K562 (cell line): ENCODE data around the gene BAG1. TPM values are rescaled to one million over a fixed set of nuclear protein-coding genes. Genes with fewer than 3 reads are reported as not detected.

ENCODE experiments used
- BHLHE40 ChIP-seq: IDR thresholded peaks from 2 replicates; pipeline ENCODE4 v1.6.1; 2011; ENCODE audit warnings: low read length, improper control_type of control experiment
- BRD9 ChIP-seq: fragments of 450-650 bp; IDR thresholded peaks from 2 replicates; pipeline ENCODE4 v1.6.1; 2018; ENCODE audit warnings: low read depth; ENCODE audit not compliant: partially characterized antibody
- CHD2 ChIP-seq: IDR thresholded peaks from 2 replicates; pipeline ENCODE4 v1.6.1; 2011; ENCODE audit warnings: low read depth, low read length
- CREB1 ChIP-seq, 2 experiments: sonication (generic) in 1 of 2; formaldehyde crosslinking in 1 of 2; IDR thresholded peaks; 2 replicates each; pipeline versions ENCODE4 v1.6.1 to v1.8.0; 2012 to 2022; ENCODE audit warnings: inconsistent platforms in 1 of 2, mild to moderate bottlenecking in 1 of 2, missing genetic modification reagents in 1 of 2, moderate library complexity in 1 of 2
- CREM ChIP-seq: IDR thresholded peaks from 2 replicates; pipeline ENCODE4 v1.6.1; 2014; ENCODE audit warnings: antibody characterized with exemption, low read depth
- E2F3 ChIP-seq: fragments of 250-450 bp; sonication (Bioruptor Pico); IDR thresholded peaks from 2 replicates; pipeline ENCODE4 v1.4.0; 2020; ENCODE audit warnings: mild to moderate bottlenecking
- HDGF ChIP-seq: fragments of 450-650 bp; IDR thresholded peaks from 2 replicates; pipeline ENCODE4 v1.6.1; 2016
- HNRNPH1 ChIP-seq: fragments of 200-400 bp; formaldehyde crosslinking; optimal IDR thresholded peaks from 2 replicates; pipeline ENCODE3; 2017; ENCODE audit warnings: low read depth, mild to moderate bottlenecking, low read length, moderate library complexity
- JUNB ChIP-seq: fragments of 450-650 bp; formaldehyde crosslinking; conservative IDR thresholded peaks from 2 replicates; pipeline ENCODE4 v1.4.0; 2020; ENCODE audit warnings: mild to moderate bottlenecking
- KLF10 ChIP-seq: fragments of 250-450 bp; sonication (Bioruptor Pico); IDR thresholded peaks from 2 replicates; pipeline ENCODE4 v1.6.1; 2021; ENCODE audit warnings: matching md5 sums
- MBD2 ChIP-seq: sonication (generic); IDR thresholded peaks from 2 replicates; pipeline ENCODE4 v1.6.1; 2016; ENCODE audit warnings: low read depth, borderline replicate concordance
- MCM5 ChIP-seq: fragments of 450-650 bp; IDR thresholded peaks from 2 replicates; pipeline ENCODE4 v1.6.1; 2016; ENCODE audit warnings: low read depth
- RFX7 ChIP-seq: fragments of 250-450 bp; sonication (Bioruptor Pico); IDR thresholded peaks from 2 replicates; pipeline ENCODE4 v1.5.1; 2021; ENCODE audit warnings: mild to moderate bottlenecking
- RHOXF2B ChIP-seq: fragments of 250-450 bp; sonication (Bioruptor Pico); conservative IDR thresholded peaks from 2 replicates; pipeline ENCODE4 v1.5.1; 2021
- SREBF1 ChIP-seq: fragments of 150-350 bp; IDR thresholded peaks from 2 replicates; pipeline ENCODE4 v1.6.1; 2014; ENCODE audit warnings: antibody characterized with exemption, low read depth, low read length, borderline replicate concordance
- TRIM24 ChIP-seq, 2 experiments: fragments of 450-650 bp; IDR thresholded peaks; 2 replicates each; pipeline ENCODE4 v1.6.1; 2016
- U2AF1 ChIP-seq: fragments of 200-400 bp; formaldehyde crosslinking; optimal IDR thresholded peaks from 2 replicates; pipeline ENCODE3; 2017; ENCODE audit warnings: mild to moderate bottlenecking, low read depth, low read length, moderate library complexity
- ZNF146 ChIP-seq: IDR thresholded peaks from one replicate; pipeline ENCODE4 v1.6.1; 2018; ENCODE audit warnings: missing compliant biosample characterization; ENCODE audit not compliant: unreplicated experiment
- ZNF197 ChIP-seq: fragments of 200-800 bp; sonication (Bioruptor generic); IDR thresholded peaks from 2 replicates; pipeline ENCODE4 v1.6.1; 2016; ENCODE audit warnings: low read depth, missing genetic modification characterization, missing compliant biosample characterization
- ZNF431 ChIP-seq: sonication (generic); formaldehyde crosslinking; IDR thresholded peaks from 2 replicates; pipeline ENCODE4 v1.8.0; 2022; ENCODE audit warnings: mild to moderate bottlenecking, missing genetic modification reagents
- ZNF444 ChIP-seq: fragments of 250-450 bp; sonication (Bioruptor Pico); IDR thresholded peaks from 2 replicates; pipeline ENCODE4 v1.4.0; 2020; ENCODE audit warnings: mild to moderate bottlenecking, moderate library complexity
- polyA plus RNA-seq, 8 experiments: library from polyadenylated mRNA; depleted of rRNA in 4 of 8; stranded (reverse) in 5 of 8; unstranded in 3 of 8; fragments of >200 nt; fragmentation: Nextera tagmentation in 2 of 8; fragmentation: Illumina TruSeq in 1 of 8; extraction: Ambion mirVana in 2 of 8; extraction: Trizol in 1 of 8; gene quantifications; 2 replicates each; pipeline versions ENCODE4 v1.2.1 to v1.2.3, GENCODE V29; 2011 to 2014; ENCODE audit warnings: inconsistent platforms in 1 of 8, missing spikeins in 1 of 8
- total RNA-seq, 7 experiments: library from RNA; depleted of rRNA in 6 of 7; stranded (reverse); fragments of >200 nt in 6 of 7; fragmentation: Illumina TruSeq in 2 of 7; extraction: Trizol in 2 of 7; gene quantifications; 2 replicates each; pipeline versions ENCODE4 v1.2.1 to v1.2.3, GENCODE V29; 2011 to 2021; ENCODE audit warnings: low replicate concordance in 1 of 7
- TF ChIP-seq, protein P1 (sequence below): sonication (generic); formaldehyde crosslinking; IDR thresholded peaks from 2 replicates; pipeline ENCODE4 v1.5.0; 2020; ENCODE audit warnings: missing genetic modification reagents
- TF ChIP-seq, protein P2 (sequence below): fragments of 450-650 bp; formaldehyde crosslinking; conservative IDR thresholded peaks from 2 replicates; pipeline ENCODE4 v1.4.0; 2022; ENCODE audit warnings: mild to moderate bottlenecking, missing genetic modification characterization
- TF ChIP-seq, protein P3 (sequence below): fragments of 450-650 bp; IDR thresholded peaks from 2 replicates; pipeline ENCODE4 v1.6.1; 2016; ENCODE audit warnings: mild to moderate bottlenecking
- TF ChIP-seq, protein P4 (sequence below): sonication (generic); formaldehyde crosslinking; IDR thresholded peaks from 2 replicates; pipeline ENCODE4 v1.8.1; 2023; ENCODE audit warnings: mild to moderate bottlenecking, missing genetic modification reagents, moderate library complexity

BAG1 gene
- total and polyA plus RNA-seq, 9 of the 15 experiments (the other 6 are each of a cell fraction or from before 2014, with no cell fraction given): 9.7 to 106 (median 56.9) TPM

DNA sequence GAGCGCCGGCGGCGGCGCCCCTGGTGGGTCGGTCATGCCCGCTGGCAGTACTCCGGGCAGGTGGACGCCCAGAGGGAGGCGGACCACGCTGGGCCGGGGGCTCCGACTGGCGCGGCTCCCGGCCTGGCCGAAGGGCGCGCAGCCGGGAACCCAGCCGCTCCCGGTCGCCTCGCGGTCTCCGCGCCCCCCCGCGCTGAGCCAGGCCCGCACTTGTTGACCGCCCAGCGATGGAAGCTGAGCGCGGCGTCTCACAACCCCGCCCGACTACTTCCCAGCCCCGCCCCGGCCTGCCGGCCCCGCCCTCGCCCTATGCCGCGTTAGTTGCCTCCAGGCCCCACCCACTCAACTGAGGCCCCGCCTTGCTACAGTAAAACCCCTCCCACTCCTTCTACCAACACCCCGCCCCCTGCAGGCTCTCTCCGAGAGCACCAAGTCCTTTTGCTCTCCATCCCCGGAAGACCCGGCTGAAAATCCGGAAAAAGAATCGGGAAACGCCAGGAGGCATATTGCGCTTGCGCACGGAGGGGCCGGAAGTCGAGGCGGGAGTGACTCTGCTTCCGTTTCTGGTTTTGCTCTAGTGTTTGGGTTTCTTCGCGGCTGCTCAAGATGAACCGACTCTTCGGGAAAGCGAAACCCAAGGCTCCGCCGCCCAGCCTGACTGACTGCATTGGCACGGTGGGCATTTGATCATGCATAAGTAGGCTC, at the start of gene BAG1, which contains the start of gene CHMP5 (continued):
- TF ChIP-seq HDGF (no peak), E2F3 (CRISPR knock-in tag) (no peak), JUNB (CRISPR knock-in tag) (no peak), RFX7 (no peak), CREB1 (IDR thresholded peaks at IDR 0.05) (no peak), CREB1 (CRISPR knock-in tag; IDR thresholded peaks at IDR 0.05) (peak; percentile 46; the same call in 1 of the 2 replicates), MCM5 (no peak), ZNF197 (CRISPR knock-in tag) (no peak), CHD2 (no peak), U2AF1 (no peak), BRD9 (no peak), CREM (peak; percentile 45; the same call in 1 of the 2 replicates), ZNF431 (CRISPR knock-in tag) (no peak), RHOXF2B (no peak), ZNF444 (no peak), TRIM24 (IDR thresholded peaks at IDR 0.05) (no peak), BHLHE40 (no peak), HNRNPH1 (no peak), SREBF1 (no peak), KLF10 (CRISPR knock-in tag) (no peak), MBD2 (no peak), ZNF146 (CRISPR knock-in tag) (no peak)
- TF ChIP-seq, protein P1, sequence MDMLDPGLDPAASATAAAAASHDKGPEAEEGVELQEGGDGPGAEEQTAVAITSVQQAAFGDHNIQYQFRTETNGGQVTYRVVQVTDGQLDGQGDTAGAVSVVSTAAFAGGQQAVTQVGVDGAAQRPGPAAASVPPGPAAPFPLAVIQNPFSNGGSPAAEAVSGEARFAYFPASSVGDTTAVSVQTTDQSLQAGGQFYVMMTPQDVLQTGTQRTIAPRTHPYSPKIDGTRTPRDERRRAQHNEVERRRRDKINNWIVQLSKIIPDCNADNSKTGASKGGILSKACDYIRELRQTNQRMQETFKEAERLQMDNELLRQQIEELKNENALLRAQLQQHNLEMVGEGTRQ (CRISPR knock-in tag): no peak
- TF ChIP-seq, protein P2, sequence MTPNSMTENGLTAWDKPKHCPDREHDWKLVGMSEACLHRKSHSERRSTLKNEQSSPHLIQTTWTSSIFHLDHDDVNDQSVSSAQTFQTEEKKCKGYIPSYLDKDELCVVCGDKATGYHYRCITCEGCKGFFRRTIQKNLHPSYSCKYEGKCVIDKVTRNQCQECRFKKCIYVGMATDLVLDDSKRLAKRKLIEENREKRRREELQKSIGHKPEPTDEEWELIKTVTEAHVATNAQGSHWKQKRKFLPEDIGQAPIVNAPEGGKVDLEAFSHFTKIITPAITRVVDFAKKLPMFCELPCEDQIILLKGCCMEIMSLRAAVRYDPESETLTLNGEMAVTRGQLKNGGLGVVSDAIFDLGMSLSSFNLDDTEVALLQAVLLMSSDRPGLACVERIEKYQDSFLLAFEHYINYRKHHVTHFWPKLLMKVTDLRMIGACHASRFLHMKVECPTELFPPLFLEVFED (CRISPR knock-in tag): no peak
- TF ChIP-seq, protein P3, sequence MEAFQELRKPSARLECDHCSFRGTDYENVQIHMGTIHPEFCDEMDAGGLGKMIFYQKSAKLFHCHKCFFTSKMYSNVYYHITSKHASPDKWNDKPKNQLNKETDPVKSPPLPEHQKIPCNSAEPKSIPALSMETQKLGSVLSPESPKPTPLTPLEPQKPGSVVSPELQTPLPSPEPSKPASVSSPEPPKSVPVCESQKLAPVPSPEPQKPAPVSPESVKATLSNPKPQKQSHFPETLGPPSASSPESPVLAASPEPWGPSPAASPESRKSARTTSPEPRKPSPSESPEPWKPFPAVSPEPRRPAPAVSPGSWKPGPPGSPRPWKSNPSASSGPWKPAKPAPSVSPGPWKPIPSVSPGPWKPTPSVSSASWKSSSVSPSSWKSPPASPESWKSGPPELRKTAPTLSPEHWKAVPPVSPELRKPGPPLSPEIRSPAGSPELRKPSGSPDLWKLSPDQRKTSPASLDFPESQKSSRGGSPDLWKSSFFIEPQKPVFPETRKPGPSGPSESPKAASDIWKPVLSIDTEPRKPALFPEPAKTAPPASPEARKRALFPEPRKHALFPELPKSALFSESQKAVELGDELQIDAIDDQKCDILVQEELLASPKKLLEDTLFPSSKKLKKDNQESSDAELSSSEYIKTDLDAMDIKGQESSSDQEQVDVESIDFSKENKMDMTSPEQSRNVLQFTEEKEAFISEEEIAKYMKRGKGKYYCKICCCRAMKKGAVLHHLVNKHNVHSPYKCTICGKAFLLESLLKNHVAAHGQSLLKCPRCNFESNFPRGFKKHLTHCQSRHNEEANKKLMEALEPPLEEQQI: no peak
- TF ChIP-seq, protein P4, sequence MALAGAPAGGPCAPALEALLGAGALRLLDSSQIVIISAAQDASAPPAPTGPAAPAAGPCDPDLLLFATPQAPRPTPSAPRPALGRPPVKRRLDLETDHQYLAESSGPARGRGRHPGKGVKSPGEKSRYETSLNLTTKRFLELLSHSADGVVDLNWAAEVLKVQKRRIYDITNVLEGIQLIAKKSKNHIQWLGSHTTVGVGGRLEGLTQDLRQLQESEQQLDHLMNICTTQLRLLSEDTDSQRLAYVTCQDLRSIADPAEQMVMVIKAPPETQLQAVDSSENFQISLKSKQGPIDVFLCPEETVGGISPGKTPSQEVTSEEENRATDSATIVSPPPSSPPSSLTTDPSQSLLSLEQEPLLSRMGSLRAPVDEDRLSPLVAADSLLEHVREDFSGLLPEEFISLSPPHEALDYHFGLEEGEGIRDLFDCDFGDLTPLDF (CRISPR knock-in tag): no peak; the same call in 1 of the 2 replicates
